HEK293 (cell line): ENCODE data around the gene CACHD1.

Experiments used
- KLF1 ChIP-seq: fragments of 450-650 bp; formaldehyde crosslinking; IDR thresholded peaks from 2 replicates; pipeline ENCODE4 v1.5.1; 2016; ENCODE audit warnings: missing biosample characterization, missing genetic modification characterization
- ZNF112 ChIP-seq: fragments of 450-650 bp; formaldehyde crosslinking; IDR thresholded peaks from 2 replicates; pipeline ENCODE4 v1.5.0; 2017; ENCODE audit warnings: missing biosample characterization, missing genetic modification characterization
- ZNF146 ChIP-seq: fragments of 450-650 bp; formaldehyde crosslinking; IDR thresholded peaks from 2 replicates; pipeline ENCODE4 v1.5.1; 2016; ENCODE audit warnings: missing biosample characterization, missing genetic modification characterization
- ZNF341 ChIP-seq: fragments of 450-650 bp; formaldehyde crosslinking; IDR thresholded peaks from 2 replicates; pipeline ENCODE4; 2016; ENCODE audit warnings: low read depth, missing biosample characterization, missing genetic modification characterization
- ZNF561 ChIP-seq: fragments of 450-650 bp; IDR thresholded peaks from 2 replicates; pipeline ENCODE4 v1.5.1; 2018; ENCODE audit warnings: missing biosample characterization, missing genetic modification characterization, borderline replicate concordance
- ZNF768 ChIP-seq: fragments of 450-650 bp; formaldehyde crosslinking; IDR thresholded peaks from 2 replicates; pipeline ENCODE4 v1.5.1; 2018; ENCODE audit warnings: missing biosample characterization, mild to moderate bottlenecking, missing genetic modification characterization
- ZNF785 ChIP-seq: fragments of 450-650 bp; formaldehyde crosslinking; IDR thresholded peaks from 2 replicates; pipeline ENCODE4 v1.5.1; 2016; ENCODE audit warnings: missing biosample characterization, missing genetic modification characterization
- TF ChIP-seq, protein P1 (sequence below): fragments of 450-650 bp; formaldehyde crosslinking; IDR thresholded peaks from 2 replicates; pipeline ENCODE4 v1.5.1; 2017; ENCODE audit warnings: missing biosample characterization, missing genetic modification characterization
- TF ChIP-seq, protein P2 (sequence below): fragments of 450-650 bp; formaldehyde crosslinking; IDR thresholded peaks from 2 replicates; pipeline ENCODE4 v1.5.1; 2017; ENCODE audit warnings: missing biosample characterization, missing genetic modification characterization
- TF ChIP-seq, protein P3 (sequence below): fragments of 450-650 bp; formaldehyde crosslinking; IDR thresholded peaks from 2 replicates; pipeline ENCODE4 v1.5.1; 2016; ENCODE audit warnings: missing biosample characterization, missing genetic modification characterization
- TF ChIP-seq, protein P4 (sequence below): fragments of 450-650 bp; formaldehyde crosslinking; conservative IDR thresholded peaks from 2 replicates; pipeline ENCODE4 v1.5.1; 2016; ENCODE audit warnings: low read depth, missing biosample characterization, missing genetic modification characterization
- TF ChIP-seq, protein P5 (sequence below): fragments of 450-650 bp; formaldehyde crosslinking; IDR thresholded peaks from 2 replicates; pipeline ENCODE4 v1.5.1; 2016; ENCODE audit warnings: missing biosample characterization, missing genetic modification characterization, low read depth

GRCh38 chr1:64701071-64701470, 231.1 kb downstream of the CACHD1 start:
- TF ChIP-seq ZNF561 (tag by site-specific recombination): no peak
- no peak for TF ChIP-seq ZNF341
- TF ChIP-seq, protein P1, sequence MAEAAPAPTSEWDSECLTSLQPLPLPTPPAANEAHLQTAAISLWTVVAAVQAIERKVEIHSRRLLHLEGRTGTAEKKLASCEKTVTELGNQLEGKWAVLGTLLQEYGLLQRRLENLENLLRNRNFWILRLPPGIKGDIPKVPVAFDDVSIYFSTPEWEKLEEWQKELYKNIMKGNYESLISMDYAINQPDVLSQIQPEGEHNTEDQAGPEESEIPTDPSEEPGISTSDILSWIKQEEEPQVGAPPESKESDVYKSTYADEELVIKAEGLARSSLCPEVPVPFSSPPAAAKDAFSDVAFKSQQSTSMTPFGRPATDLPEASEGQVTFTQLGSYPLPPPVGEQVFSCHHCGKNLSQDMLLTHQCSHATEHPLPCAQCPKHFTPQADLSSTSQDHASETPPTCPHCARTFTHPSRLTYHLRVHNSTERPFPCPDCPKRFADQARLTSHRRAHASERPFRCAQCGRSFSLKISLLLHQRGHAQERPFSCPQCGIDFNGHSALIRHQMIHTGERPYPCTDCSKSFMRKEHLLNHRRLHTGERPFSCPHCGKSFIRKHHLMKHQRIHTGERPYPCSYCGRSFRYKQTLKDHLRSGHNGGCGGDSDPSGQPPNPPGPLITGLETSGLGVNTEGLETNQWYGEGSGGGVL: no peak
- TF ChIP-seq, protein P2, sequence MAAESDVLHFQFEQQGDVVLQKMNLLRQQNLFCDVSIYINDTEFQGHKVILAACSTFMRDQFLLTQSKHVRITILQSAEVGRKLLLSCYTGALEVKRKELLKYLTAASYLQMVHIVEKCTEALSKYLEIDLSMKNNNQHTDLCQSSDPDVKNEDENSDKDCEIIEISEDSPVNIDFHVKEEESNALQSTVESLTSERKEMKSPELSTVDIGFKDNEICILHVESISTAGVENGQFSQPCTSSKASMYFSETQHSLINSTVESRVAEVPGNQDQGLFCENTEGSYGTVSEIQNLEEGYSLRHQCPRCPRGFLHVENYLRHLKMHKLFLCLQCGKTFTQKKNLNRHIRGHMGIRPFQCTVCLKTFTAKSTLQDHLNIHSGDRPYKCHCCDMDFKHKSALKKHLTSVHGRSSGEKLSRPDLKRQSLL (tag by site-specific recombination): no peak
- TF ChIP-seq, protein P3, sequence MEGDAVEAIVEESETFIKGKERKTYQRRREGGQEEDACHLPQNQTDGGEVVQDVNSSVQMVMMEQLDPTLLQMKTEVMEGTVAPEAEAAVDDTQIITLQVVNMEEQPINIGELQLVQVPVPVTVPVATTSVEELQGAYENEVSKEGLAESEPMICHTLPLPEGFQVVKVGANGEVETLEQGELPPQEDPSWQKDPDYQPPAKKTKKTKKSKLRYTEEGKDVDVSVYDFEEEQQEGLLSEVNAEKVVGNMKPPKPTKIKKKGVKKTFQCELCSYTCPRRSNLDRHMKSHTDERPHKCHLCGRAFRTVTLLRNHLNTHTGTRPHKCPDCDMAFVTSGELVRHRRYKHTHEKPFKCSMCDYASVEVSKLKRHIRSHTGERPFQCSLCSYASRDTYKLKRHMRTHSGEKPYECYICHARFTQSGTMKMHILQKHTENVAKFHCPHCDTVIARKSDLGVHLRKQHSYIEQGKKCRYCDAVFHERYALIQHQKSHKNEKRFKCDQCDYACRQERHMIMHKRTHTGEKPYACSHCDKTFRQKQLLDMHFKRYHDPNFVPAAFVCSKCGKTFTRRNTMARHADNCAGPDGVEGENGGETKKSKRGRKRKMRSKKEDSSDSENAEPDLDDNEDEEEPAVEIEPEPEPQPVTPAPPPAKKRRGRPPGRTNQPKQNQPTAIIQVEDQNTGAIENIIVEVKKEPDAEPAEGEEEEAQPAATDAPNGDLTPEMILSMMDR (tag by site-specific recombination): no peak
- TF ChIP-seq ZNF785: no peak
- TF ChIP-seq, protein P4, sequence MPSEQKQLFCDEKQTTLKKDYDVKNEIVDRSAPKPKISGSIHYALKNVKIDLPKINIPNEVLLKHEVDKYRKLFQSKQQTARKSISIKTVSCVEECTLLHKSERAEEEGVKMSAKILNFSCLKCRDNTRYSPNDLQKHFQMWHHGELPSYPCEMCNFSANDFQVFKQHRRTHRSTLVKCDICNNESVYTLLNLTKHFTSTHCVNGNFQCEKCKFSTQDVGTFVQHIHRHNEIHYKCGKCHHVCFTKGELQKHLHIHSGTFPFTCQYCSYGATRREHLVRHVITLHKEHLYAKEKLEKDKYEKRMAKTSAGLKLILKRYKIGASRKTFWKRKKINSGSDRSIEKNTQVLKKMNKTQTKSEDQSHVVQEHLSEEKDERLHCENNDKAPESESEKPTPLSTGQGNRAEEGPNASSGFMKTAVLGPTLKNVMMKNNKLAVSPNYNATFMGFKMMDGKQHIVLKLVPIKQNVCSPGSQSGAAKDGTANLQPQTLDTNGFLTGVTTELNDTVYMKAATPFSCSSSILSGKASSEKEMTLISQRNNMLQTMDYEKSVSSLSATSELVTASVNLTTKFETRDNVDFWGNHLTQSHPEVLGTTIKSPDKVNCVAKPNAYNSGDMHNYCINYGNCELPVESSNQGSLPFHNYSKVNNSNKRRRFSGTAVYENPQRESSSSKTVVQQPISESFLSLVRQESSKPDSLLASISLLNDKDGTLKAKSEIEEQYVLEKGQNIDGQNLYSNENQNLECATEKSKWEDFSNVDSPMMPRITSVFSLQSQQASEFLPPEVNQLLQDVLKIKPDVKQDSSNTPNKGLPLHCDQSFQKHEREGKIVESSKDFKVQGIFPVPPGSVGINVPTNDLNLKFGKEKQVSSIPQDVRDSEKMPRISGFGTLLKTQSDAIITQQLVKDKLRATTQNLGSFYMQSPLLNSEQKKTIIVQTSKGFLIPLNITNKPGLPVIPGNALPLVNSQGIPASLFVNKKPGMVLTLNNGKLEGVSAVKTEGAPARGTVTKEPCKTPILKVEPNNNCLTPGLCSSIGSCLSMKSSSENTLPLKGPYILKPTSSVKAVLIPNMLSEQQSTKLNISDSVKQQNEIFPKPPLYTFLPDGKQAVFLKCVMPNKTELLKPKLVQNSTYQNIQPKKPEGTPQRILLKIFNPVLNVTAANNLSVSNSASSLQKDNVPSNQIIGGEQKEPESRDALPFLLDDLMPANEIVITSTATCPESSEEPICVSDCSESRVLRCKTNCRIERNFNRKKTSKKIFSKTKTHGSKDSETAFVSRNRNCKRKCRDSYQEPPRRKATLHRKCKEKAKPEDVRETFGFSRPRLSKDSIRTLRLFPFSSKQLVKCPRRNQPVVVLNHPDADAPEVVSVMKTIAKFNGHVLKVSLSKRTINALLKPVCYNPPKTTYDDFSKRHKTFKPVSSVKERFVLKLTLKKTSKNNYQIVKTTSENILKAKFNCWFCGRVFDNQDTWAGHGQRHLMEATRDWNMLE: no peak
- no peak for TF ChIP-seq ZNF768 (tag by site-specific recombination)
- TF ChIP-seq, protein P5, sequence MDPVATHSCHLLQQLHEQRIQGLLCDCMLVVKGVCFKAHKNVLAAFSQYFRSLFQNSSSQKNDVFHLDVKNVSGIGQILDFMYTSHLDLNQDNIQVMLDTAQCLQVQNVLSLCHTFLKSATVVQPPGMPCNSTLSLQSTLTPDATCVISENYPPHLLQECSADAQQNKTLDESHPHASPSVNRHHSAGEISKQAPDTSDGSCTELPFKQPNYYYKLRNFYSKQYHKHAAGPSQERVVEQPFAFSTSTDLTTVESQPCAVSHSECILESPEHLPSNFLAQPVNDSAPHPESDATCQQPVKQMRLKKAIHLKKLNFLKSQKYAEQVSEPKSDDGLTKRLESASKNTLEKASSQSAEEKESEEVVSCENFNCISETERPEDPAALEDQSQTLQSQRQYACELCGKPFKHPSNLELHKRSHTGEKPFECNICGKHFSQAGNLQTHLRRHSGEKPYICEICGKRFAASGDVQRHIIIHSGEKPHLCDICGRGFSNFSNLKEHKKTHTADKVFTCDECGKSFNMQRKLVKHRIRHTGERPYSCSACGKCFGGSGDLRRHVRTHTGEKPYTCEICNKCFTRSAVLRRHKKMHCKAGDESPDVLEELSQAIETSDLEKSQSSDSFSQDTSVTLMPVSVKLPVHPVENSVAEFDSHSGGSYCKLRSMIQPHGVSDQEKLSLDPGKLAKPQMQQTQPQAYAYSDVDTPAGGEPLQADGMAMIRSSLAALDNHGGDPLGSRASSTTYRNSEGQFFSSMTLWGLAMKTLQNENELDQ: no peak
- TF ChIP-seq ZNF112 (tag by site-specific recombination): no peak
- TF ChIP-seq ZNF146: no peak
- no peak for TF ChIP-seq KLF1 (tag by site-specific recombination)
